Fibroblast of peridontal ligament (primary cell): Measurements from ENCODE around the gene EN2.
"Not testable (repeated sequence)": the region's sequence is repeated elsewhere in the genome, so short reads cannot be mapped to it uniquely, and the experiment has no call there.

Experiments used
- DNase-seq: peaks from one replicate; pipeline ENCODE4 v3.0.0-alpha.2; 2010; ENCODE audit errors: extremely low read depth

Gene EN2

DNA sequence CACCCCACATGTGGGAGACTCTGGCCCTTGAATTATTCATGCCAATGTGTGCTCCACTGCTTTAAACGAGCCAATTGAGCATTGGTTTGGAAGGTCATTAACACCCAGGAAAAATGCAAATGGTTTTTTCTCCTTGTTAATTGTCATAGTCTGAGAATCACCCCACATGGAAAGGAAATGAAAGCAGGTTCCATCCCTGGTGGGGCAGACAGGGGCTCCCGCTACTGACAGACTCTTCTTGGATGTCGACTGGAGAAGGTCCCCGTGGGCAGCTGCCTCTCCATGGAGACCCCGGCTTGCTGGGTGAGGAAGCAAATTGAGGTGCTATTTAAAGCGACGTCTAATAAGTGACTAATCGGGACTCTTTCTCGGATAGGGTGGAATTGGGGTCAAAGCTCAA lies 32.0 kb upstream of the EN2 start:
- DNase-seq = no peak

DNA sequence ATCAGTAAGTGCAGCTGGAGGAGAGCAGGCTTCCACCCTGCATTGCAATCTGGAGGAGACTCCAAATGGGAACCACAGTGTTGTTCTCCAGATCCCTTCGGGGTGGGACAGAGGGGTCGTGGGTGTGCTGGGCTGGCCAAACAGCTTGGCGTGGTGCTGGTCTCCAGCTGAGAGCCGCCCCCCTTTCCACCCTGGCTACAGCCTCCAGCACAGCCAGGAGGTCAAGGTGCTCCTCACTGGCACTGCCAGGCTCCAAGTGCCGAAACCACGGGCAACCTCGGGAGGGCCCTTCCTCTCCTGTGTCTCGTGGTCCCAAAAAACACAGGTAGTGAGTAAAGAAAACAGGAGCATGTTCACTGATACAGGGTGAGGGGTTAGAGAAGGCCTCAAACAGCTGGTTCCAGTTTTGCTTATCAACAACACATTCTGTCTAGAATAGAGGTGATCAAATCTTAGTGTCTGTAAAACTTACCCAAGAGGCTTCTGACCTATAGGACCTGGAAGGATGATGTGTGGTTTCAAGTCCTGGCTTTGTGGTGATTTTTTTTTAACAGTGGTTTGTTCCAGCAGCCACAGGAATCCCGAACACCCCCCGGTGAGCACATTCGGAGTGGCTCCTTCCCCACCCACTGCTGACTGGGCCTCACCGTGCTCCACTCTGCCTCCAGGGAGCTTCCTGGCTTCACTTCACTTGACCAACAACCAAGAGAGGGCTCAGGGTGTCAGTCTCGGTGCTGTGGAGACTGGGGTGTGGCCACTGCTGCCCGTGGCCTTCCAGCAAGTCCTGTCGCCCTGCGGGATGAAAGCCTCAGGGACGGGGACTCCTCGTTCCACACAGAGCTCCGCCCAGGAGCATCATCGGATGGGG lies 31.2 kb upstream of the EN2 start:
- DNase-seq = no peak

DNA sequence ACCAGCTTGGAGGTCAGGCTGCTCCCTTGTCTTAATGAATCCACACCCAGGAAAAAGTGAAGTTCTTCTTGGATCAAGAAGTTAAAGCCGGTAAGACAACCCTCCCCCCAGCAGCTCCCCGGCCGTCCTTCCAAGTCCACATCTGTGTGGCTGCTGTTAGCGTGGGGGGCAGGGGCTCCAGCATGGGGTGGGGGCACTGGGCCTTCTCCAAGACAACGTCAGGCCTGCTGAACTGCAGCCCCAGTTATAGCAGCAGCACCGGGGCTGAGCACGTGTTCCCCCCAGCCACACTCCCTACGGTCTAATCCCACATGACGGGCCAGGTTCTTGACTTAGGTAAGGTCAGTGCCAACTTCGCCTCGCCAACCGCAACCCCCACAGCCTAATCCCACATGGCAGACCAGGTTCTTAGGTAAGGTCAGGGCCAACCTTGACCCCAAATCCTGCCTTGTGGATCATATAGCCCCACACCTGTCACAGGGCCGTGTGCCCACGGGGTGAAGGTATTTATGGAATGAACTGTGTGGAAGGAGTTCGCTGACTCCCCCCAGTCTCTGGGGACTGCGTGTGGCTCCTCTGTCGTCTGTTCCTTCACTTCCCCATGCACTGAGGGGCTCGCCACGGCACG lies 30.4 kb upstream of the EN2 start:
- no peak for DNase-seq

DNA sequence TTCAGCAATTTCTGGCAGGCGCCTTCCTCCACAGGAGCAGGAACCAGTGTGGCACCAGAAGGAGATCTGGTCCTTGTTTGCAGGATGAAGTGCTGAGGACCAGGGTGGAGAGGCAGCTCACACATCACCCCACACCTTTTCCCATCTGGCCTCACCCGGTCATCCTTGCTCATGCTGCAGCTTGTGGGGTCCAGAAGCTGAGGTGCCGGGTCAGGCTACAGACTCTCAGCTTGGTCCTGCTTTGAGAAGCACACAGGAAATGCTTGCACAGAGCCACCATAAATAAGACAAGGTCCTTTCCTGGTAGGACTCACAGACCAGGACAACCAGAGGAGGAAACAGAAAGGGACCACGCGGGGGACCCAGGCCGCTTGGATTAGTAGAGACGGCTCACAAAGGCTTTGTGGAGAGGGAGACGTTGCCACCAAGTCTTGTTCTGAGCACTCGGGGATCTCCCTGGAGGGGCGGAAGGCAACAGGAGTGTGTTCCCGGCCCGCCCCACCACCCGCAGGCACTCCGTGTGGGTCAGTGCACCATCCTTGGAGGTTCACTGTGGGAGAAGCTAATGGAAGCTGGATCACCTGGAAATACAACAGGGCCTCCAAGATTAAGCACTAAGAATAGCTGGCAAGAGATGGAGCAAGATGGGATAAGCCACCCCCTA lies 29.6 kb upstream of the EN2 start:
- DNase-seq = no peak

DNA sequence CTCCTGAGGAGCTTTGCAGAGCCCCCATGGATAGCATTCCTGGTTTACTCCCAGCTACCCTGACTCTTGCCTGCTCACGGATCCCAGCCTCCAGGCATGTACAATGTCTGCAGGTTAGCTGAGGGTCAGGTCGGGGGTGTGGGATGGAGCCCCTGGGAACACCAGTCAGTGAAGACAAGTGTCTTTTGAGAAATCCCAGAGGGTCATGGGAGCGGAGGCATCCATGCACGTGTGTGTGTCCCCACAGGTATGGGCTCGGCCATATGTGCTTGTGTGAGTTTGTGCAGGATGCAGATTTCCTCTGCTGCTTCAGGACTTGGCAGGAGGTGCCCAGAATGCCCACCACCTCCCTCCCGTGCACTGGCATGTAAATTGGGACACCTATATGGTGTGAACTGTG lies 28.3 kb upstream of the EN2 start:
- DNase-seq = no peak

DNA sequence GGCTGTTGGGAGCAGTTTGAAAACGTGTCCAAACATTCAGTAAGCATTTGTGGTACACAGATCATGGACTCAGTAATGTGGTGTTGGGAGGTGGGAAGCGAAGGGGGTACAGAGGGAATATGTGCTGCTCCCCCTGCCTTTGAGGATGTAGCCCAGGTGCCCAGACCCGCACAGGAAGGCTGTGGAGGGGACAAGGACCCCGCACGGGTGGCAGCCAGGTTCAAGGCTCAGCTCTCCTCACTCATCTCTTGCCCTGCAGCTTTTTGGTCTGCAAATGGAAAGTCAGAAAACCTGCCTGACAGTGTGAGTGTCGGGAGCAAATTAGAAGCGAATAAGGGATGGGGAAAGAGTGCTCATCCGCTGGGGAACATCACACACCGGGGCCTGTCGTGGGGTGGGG lies 27.3 kb upstream of the EN2 start:
- no peak for DNase-seq

DNA sequence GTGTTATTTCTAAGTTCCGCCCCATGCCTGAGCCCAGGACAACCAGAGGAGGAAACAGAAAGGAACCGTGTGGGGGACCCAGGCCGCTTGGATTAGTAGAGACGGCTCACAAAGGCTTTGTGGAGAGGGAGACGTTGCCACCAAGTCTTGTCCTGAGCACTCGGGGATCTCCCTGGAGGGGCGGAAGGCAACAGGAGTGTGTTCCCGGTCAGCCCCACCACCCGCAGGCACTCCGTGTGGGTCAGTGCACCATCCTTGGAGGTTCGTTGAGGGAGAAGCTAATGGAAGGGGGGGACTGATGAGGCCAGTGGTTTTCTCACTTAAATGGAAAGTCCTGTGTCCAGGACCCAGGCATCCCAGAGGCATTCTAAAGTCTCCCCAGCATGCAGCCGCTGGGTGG lies 26.7 kb upstream of the EN2 start:
- DNase-seq = no peak

DNA sequence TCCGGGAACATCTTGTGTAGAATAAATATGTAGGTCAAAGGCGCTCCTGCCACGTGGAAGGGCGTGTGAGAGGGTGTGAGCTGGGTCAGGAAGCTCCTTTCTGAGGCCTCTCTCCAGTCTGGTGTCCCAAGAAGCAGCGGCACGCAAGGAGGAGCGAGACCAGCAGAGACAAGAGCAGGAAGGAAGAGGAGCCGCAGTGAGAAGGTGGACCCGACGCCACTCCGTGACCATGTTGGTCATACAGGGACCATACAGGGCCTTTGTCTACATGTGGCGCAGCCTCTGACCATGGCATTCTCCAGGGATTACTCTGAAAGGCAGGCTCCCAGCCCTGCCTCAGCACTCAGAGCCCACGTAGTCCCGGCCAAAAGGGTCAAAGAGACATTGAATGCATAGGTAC lies 26.2 kb upstream of the EN2 start:
- DNase-seq = no peak

DNA sequence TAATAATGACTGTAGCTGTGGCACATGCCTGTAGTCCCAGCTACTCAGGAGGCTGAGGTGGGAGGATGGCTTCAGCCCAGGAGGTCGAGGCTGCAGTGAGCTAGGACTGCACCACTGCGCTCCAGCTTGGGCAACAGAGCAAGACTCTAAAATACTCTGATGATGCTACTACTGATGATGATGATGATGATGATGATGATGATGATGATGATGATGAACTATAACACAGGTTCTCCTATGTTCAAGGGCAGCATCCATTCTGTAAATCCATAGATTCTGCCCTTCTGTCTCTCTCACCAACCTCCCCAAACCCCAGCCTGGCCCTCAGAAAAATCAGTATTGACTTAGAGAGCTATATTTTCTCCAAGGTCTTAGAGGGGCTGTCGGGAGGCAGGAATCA lies 22.8 kb upstream of the EN2 start:
- DNase-seq = no peak

DNA sequence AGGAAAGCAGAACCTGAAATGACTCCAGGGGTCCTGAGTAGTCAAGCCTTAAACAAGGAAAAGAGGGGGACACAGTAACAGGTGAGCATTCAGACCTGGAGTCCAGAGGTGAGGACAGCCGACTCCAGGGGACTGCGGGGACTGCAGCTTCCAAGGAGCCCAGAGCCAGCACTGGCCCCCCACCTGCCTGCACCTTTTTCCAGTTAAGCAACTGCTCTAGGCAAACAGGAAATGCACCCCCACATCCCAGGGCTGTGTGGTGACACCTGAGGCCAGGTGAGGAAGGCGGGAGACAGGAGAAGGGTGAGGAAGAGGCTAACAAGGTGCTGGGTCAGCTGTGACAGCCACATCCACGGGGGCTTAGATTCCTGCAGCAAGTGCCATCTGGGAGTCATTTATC lies 20.1 kb upstream of the EN2 start:
- no peak for DNase-seq

DNA sequence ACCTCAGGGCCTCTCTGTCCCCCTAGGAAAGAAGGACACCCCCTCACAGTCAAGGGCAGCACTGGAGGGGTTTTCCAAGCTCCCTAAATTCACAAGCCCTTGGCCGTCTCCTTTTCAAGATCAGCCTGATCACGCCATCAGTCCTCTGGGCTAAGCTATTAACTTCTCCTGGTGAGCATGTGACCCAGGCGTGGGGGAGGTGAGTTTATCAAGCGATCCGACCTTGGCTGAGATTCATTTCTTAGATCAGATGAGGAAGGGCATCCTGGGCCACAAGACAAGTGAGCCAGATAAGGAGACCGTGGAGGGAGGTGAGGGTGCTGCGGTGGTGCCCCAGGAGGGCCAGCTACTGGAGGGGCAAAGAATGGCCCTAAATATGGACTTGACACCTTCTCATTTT lies 19.2 kb upstream of the EN2 start:
- no peak for DNase-seq

DNA sequence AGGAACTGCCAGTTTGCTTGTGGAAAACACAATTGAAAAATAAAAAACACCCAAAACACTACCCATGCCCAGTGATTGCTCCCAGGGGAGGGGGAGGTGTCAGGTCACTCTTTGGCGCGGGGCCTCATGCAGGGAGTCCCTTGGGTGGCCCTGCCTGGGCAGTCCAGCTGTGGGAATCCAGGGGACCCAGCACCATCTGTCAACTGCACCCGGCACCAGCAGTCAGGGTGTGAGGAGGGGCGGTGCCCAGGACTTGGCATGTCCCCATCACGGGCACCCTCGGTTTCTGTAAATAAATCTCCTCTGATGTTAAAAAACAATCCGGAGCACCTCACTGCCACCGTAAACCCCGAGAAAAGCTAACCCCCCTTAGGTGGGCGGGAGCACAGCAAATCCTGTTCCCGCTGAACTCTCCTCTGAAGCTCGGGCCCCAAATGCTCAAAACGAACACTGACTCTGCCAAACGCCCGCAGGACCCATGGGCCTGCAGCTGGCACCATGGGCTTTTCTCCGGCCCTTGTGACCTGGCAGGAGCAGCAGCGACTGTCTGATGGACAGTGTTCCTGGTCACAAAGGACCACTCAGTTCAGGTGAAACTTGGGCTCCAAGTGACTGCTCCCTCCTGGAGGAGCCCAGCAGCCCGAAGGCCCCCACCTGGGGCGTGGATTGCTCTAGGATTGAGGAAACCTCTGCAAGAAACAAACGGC lies 18.5 kb upstream of the EN2 start:
- no peak for DNase-seq

DNA sequence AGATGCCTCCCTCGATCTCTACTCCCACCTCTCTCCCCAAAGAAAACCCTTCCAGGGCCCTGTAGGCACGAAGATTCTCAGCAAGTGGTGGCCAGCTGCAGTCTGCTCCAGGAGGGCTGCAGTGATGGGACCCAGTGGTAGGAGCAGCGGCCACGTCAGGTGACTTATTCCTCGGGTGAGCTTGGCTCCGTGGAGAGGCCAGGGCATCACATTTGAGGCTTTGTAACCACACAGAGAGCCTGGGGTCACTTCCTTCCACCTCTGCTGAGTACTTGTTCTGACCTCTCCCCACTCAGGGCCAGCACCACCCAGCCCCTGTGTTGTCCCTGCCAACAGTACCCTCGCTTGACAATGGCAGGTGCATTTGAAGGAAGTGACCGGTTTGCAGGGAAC lies 17.9 kb upstream of the EN2 start:
- no peak for DNase-seq

DNA sequence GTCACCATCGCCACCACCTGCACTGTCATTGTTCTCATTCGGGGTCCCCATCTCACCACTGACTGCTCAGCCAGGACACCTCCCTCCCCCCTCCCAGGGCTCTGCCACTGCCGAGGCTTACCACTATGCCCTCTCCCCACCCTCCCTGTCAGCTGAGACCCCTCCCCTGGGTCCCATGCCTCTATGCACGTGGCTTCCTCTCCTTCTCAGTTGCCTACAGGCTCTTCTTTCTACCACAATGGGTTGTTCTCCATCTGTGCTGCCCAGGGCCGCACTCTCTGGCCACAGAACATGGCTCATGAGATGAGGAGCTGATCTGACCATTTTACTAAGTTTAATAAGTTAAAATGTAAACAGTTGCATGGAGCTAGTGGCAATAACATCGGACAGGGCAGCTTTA lies 16.1 kb upstream of the EN2 start:
- no peak for DNase-seq

DNA sequence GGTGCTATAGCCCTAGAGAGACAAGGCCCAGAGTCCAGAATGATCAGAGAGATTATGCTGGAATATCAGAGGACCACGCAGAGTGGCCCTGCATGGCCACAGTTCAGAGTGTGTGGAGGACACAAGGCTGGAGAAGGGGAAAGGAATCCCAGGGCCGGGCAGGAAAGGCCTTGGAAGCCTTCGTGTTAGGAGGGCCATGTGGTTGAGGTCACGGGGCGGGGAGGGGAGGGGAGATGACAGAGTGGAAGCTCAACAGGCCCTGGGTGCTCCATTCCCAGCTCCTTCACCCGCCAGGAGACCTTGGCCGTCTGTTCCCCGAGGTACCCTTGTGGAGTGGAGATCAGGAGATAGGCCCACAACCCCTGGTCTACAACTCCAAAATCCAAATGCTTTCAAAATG lies 13.2 kb upstream of the EN2 start:
- DNase-seq = no peak

DNA sequence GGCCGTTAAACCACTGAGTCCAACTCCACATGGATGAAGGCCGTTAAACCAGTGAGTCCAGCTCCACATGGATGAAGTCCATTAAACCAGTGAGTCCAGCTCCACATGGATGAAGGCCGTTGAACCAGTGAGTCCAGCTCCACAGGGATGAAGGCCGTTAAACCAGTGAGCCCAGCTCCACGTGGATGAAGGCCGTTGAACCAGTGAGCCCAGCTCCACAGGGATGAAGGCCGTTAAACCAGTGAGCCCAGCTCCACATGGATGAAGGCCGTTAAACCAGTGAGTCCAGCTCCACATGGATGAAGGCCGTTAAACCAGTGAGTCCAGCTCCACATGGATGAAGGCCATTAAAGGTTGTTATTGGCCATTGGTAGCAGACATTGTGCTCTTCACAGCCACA lies 12.3 kb upstream of the EN2 start:
- DNase-seq = not testable (repeated sequence)

DNA sequence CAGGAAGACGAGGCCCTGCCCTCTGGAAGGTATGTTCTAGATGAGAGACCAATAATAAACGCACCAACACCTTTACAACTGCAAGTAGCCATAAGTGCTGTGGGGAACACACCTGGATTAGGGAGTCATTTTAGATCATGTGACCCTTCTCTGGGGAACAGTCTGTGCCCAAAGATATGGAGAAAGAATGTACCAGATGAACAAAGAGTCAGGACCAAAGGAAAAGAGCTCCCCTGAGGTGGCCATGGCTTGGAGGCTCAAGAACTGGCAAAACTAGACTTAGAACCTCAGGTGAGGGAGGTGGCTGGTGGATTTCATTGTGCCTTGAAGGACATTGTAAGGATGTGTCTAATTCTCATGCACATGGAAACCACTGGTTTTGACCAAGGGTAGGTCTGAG lies 10.3 kb upstream of the EN2 start:
- no peak for DNase-seq

DNA sequence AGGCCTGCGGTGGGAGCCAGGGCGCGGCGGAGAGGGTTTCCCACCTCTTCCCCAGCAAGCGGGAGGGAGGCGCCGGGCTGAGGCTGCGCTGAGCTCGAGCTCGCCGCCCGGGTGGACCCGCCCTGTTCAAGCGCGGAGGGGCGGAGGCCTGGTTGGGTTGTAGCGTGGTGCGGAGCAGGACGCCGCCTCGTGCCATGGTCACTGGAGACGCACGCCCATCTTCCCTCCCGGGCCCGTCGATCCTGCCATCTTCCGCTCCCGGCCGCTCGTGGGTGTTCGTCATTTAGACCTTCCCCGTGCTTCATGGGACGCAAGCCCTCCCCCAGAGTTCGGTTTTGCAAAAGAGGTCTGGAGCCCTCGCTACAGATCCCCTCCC lies 9.3 kb upstream of the EN2 start:
- no peak for DNase-seq

DNA sequence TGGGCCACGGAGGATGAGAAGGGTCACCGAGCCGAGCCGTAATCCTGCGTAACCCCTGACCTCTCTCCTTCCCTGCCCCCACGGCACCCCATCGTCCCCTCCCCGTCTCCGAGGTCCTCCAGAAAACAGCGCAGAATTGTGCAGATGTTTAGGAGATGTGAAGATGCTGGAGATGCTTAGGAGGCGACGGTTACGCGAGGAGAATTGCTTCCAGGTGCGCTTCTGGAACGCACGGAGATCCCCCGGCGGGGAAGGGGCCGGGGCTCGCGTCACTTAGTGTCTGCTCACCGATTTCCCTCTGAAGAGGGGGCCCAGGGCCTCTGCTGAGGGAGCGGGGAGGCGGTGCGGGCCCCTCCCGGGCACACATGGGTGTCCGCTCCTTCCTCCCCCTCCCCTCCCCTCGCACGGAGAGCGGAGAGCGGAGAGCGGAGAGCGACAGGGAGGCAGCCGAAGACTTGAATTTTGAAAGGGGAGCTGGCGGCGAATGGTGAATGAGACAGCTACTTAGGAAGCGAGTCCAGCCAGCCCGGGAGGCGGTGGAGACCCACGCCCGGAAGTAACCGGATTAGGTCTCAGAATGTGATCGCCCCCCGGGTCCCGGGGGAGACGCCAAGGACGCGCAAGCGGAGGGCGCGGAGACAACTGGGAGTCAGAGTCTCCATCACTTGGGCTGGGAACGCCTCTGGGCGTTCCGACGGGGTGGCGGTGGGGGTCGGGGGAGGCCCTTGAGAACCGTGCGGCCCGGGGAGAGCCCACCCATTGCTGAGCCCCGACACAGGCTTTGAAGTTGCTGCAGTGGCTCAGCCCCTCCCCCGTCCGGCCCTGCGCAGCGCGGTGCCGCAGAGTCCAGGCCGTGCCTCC lies 8.7 kb upstream of the EN2 start:
- no peak for DNase-seq

DNA sequence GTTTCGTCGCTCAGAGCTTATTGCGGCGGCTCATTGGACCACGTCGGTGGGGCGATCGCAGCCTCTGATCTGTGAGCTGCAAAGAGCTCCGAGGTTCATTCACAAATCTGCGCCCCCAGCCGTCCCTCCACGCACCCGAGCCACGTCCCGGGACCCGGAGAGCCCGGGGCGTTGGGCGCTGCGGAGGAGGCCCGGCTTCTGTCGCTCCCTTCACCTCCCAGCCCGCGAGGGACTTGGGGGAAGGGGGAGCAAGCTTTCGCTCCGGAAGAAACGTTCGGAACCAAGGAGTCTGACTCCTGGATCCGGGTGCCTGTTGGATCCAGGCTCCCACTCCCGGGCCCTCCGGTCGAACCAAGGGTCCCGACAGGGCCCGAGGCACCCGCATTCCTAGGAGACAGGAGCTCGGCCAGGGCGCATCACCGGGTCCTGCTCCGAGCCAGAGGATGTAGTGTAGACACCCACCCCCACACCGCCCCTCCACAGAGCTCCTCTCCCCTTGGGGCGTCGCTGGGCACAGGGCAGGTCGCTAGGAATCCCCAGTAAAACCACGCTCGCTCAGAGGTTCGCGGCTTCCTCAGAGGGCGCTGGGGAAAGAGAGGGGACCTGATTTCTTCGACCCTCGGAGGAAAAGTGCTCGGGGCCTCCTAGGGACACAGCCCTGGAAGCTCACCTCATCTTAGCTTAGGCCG lies 7.9 kb upstream of the EN2 start:
- DNase-seq = no peak

DNA sequence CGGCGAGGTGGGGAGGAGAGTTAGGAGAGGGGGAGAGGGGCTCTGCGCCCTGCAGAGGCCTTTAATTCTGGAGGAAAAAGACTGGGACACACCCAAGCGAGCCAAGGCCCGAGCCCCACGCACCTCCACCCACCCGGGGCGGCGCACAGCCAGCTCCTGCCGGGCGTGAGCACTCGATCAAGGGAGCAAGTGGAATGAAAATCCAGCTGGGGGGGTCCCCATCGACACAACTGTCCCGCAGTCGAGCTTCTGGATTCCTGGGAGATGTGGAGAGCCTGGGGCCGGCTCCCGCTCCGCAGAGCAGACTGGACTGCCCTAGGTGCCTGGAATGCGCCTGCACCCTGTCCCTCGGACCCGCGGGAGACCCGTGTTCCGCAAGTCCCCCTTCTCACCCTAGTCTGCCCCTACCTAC lies 7.4 kb upstream of the EN2 start:
- DNase-seq = no peak
